ENCODE data around the gene CHRM1.
"Not testable (repeated sequence)": the region's sequence is repeated elsewhere in the genome, so short reads cannot be mapped to it uniquely, and the experiment has no call there.

Gene CHRM1

GRCh38 chr11:62921201-62921572 lies at the start of gene CHRM1:
Gene CHRM1, minus strand, starts transcription at chr11:62921363. Its CDS starts 10,263 bp downstream, at chr11:62911100.
- ATAC-seq (no peak), DNase-seq (no peak)

GRCh38 chr11:62965574-62965973 lies 44.4 kb upstream of the CHRM1 start:
- ATAC-seq (no peak), DNase-seq (no peak)

GRCh38 chr11:62962391-62962790 lies 41.2 kb upstream of the CHRM1 start:
- ATAC-seq (no peak), DNase-seq (no peak)

- no peak for DNase-seq
- no peak for ATAC-seq
Observed at GRCh38 chr11:62961017-62961570, 39.9 kb upstream of the CHRM1 start.

- DNase-seq (no peak), ATAC-seq (no peak)
Observed at GRCh38 chr11:62959422-62959980, 38.3 kb upstream of the CHRM1 start.

- DNase-seq (no peak), ATAC-seq (no peak)
Observed at GRCh38 chr11:62958547-62959421, 37.6 kb upstream of the CHRM1 start.

GRCh38 chr11:62957147-62957546 lies 36.0 kb upstream of the CHRM1 start:
- ATAC-seq = no peak

GRCh38 chr11:62954478-62954877 lies 33.3 kb upstream of the CHRM1 start:
- DNase-seq = no peak
- ATAC-seq = no peak

More at GRCh38 chr11:62957147-62957546, 36.0 kb upstream of the CHRM1 start:
- DNase-seq = no peak

- no peak for ATAC-seq
- DNase-seq = no peak
Observed at GRCh38 chr11:62953811-62954210, 32.6 kb upstream of the CHRM1 start.

GRCh38 chr11:62948765-62949320 lies 27.7 kb upstream of the CHRM1 start:
- ATAC-seq (no peak), DNase-seq (no peak)

- not testable (repeated sequence) for ATAC-seq
Observed at GRCh38 chr11:62945538-62945937, 24.4 kb upstream of the CHRM1 start.

GRCh38 chr11:62937528-62937927 lies 16.4 kb upstream of the CHRM1 start:
- ATAC-seq, DNase-seq: not testable (repeated sequence)

More at GRCh38 chr11:62945538-62945937, 24.4 kb upstream of the CHRM1 start:
- DNase-seq = not testable (repeated sequence)

- ATAC-seq = no peak
Observed at GRCh38 chr11:62934496-62934785, 13.3 kb upstream of the CHRM1 start.

GRCh38 chr11:62933750-62934495 lies 12.8 kb upstream of the CHRM1 start:
- peak; percentile 24 for ATAC-seq
- DNase-seq = no peak

More at GRCh38 chr11:62934496-62934785, 13.3 kb upstream of the CHRM1 start:
- DNase-seq = no peak

GRCh38 chr11:62933285-62933684 lies 12.1 kb upstream of the CHRM1 start:
- peak; percentile 11 for ATAC-seq
- DNase-seq = no peak

- no peak for ATAC-seq
Observed at GRCh38 chr11:62931499-62932278, 10.5 kb upstream of the CHRM1 start.

GRCh38 chr11:62930666-62931065 lies 9.5 kb upstream of the CHRM1 start:
- DNase-seq (no peak), ATAC-seq (no peak)

More at GRCh38 chr11:62931499-62932278, 10.5 kb upstream of the CHRM1 start:
- DNase-seq = no peak

- ATAC-seq = no peak
Observed at GRCh38 chr11:62930157-62930556, 9.0 kb upstream of the CHRM1 start.

GRCh38 chr11:62928011-62928410 lies 6.8 kb upstream of the CHRM1 start:
- DNase-seq (no peak), ATAC-seq (no peak)

More at GRCh38 chr11:62930157-62930556, 9.0 kb upstream of the CHRM1 start:
- no peak for DNase-seq

- ATAC-seq (no peak), DNase-seq (no peak)
Observed at GRCh38 chr11:62926680-62927455, 5.7 kb upstream of the CHRM1 start.

Data from stimulated activated naive CD8-positive, alpha-beta T cell treated with anti-CD3 and anti-CD28 coated beads, Interleukin-15, Interleukin-2, amounts not matched to agents 100 U/mL and 50 U/mL, for 24 hours (primary cell).